ENCODE results near the gene ADAR.
A peak's percentile ranks its signal among the peaks of the same experiment; 100 is the strongest.

Gene ADAR

DNA sequence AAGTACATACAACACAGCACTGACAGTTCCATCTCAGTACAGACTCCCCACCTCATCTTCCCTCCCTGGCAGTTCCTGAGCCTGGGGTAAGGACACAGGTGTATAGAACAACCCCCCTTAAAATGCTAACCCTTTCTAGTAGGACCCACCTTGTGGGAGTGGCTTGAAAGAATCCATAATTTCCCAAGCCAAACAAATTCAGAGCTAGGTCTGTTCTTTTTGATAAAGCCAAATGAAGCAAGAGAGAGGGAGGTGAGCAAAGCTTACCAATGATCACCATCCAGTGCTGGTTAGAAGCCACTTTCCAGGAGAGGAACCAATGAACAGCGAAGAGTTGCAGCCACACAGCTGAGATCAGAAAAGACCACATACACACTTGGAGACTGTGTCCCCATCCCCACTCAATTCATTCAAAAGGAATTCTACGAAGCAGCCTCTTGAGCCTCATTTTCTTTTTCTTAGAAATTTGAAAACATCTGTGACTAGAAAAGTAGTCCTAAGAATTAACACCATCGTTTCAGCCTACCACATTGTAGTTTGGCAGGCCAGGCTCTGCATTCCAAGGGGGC, 58.7 kb downstream of the ADAR start:
- TF ChIP-seq, protein P1, sequence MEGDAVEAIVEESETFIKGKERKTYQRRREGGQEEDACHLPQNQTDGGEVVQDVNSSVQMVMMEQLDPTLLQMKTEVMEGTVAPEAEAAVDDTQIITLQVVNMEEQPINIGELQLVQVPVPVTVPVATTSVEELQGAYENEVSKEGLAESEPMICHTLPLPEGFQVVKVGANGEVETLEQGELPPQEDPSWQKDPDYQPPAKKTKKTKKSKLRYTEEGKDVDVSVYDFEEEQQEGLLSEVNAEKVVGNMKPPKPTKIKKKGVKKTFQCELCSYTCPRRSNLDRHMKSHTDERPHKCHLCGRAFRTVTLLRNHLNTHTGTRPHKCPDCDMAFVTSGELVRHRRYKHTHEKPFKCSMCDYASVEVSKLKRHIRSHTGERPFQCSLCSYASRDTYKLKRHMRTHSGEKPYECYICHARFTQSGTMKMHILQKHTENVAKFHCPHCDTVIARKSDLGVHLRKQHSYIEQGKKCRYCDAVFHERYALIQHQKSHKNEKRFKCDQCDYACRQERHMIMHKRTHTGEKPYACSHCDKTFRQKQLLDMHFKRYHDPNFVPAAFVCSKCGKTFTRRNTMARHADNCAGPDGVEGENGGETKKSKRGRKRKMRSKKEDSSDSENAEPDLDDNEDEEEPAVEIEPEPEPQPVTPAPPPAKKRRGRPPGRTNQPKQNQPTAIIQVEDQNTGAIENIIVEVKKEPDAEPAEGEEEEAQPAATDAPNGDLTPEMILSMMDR (conservative IDR thresholded peaks at IDR 0.05; ENCODE audit: low read depth): no peak
- no peak overlapping the region for H3K27ac ChIP-seq
- CTCF ChIA-PET: interaction anchor here (1.3 kb wide), 1 partner anchor 70 kb away, joined by 4 read pairs; no protein-coding TSS in a partner anchor
- DNase-seq (ENCODE audit: low spot score): no peak
- POLR2A ChIA-PET (ENCODE audit: low non-redundant PET): no interaction called here

DNA sequence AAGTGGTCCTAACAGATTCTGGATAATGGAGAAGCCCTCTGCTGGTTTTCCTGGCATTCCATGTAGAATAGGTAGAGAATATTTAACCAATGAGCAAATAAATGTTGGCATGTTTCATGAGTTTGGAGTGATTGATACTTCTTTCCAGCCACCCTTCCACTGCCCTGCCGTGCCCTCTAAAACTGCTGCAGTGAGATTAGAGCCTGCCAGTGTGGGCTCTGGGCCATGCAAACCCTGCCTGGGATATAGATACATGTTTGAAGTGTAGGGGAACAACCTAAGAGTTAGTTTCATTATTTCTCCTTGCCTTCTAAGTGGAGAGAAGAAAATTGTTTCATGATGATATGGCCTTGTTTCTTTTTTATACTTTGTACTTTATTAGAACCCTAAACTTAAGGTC, 60.0 kb downstream of the ADAR start:
- H3K27ac ChIP-seq: no peak overlapping the region; the same call in 1 of the 2 replicates
- POLR2A ChIA-PET (ENCODE audit: low non-redundant PET): no interaction called here
- TF ChIP-seq, protein P1 (conservative IDR thresholded peaks at IDR 0.05; ENCODE audit: low read depth): no peak
- CTCF ChIA-PET: no interaction called here
- no peak for DNase-seq (ENCODE audit: low spot score)

DNA sequence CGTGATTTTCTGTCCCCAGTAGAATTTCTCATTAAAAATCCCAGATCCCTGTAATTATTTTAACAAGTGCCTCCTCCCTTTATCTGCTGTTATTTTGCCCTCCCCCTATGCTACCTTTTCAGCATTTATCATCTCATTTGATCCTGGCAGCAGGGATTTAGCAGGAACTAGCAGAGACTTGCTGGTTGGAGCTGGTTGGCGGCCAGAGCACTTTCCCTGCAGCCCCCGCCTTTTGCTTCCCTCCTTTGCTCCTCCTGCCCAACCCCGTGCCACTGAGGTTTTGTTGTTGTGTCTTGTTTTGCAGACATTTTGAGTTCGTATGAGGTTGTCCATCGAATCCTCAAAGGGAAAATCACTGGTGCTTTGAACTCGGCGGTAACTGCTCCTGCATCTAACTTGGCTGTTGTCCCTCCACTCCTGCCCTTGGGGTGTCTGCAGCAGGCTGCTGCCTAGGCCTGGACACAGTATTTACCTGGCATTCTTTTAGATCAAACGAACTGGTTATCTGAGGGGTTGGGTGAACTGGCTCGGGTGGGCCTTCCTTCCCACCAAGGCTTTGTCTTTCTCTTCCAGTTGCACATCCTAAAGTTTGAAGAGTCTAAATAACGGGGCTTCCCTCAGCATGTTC, 60.8 kb downstream of the ADAR start:
- POLR2A ChIA-PET (ENCODE audit: low non-redundant PET): interaction anchor here (0.6 kb wide), 1 partner anchor 14 kb away, joined by 3 read pairs; no protein-coding TSS in a partner anchor

DNA sequence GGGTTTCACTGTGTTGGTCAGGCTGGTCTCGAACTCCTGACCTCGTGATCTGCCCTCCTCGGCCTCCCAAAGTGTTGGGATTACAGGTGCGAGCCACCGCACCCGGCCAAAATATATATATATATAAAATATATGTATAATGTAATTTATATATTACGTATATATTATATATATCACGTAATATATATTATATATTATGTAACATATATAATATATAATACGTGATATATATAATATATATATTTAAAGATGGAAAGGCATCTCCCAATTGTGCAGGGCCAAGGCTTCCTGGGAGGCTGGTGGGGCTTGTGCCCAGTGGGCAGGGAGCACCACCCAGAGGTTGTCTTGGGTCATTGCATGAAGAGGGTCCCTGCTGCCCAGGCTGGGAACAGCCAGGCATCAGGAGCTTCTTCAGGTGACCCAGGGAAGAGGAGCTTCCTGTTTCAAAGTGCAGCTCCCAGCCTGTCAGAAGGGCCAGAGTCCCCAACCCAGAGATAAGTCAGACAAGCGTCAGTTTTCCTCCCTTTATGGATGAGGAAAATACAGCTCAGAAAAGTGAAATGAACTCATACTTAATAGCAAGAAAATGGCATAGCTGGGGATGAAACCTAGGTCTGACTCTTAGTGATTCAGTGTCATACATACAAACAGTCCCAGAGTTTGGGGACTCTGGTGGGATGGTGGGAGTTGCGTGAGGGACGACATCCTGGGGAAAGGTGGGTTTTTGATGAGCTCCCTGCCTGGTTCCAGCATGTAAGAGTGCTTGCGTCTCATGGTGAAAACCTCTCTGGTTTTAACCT, 61.5 kb downstream of the ADAR start:
- peak overlapping the region; percentile 76 for H3K27ac ChIP-seq
- TF ChIP-seq, protein P1 (conservative IDR thresholded peaks at IDR 0.05; ENCODE audit: low read depth): peak; percentile 34
- peak; percentile 66 for DNase-seq (ENCODE audit: low spot score)
- ChIA-PET POLR2A (ENCODE audit: low non-redundant PET) (interaction anchor here (0.6 kb wide), 1 partner anchor 14 kb away, joined by 3 read pairs; no protein-coding TSS in a partner anchor), CTCF (interaction anchor here (0.6 to 1.4 kb wide), 7 partner anchors 9 to 333 kb away, joined by 3 to 16 read pairs (median 3); no protein-coding TSS in a partner anchor)

More for the DNA sequence above, 60.8 kb downstream of the ADAR start:
- TF ChIP-seq, protein P1 (conservative IDR thresholded peaks at IDR 0.05; ENCODE audit: low read depth): no peak
- CTCF ChIA-PET: interaction anchor here (0.6 to 1.4 kb wide), 7 partner anchors 8 to 333 kb away, joined by 3 to 16 read pairs (median 3); no protein-coding TSS in a partner anchor
- no peak for DNase-seq (ENCODE audit: low spot score)
- peak overlapping the region; percentile 76 for H3K27ac ChIP-seq

DNA sequence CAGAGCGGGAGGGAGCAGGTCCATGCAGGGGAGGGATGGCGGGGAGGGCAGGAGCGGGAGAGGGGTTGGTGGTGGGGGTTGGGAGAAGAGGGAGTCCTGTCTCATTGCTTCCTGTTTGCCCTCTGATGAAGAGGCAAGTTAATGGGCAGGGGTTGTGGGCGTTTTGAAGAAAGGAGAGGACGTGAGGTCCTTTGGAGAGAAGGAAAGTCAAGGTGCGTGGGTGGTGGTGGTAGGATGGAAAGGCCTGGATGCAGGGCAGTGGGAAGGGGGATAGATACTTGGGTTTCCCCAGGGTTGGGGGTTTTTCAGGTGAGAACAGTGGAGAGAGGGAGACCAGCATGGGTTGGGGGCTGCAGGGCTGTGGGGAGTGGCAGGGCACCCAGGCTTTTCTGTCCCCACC, 66.8 kb downstream of the ADAR start:
- POLR2A ChIA-PET (ENCODE audit: low non-redundant PET): no interaction called here
- no peak for DNase-seq (ENCODE audit: low spot score)
- TF ChIP-seq, protein P1 (conservative IDR thresholded peaks at IDR 0.05; ENCODE audit: low read depth): no peak
- CTCF ChIA-PET: no interaction called here
- no peak overlapping the region for H3K27ac ChIP-seq
